Endothelial cell of umbilical vein (primary cell): Measurements from ENCODE around the gene RFC2. TPM values are rescaled to one million over a fixed set of nuclear protein-coding genes. Genes with fewer than 3 reads are reported as not detected.

ENCODE experiments used
- BruUV-seq: library from RNA; stranded (reverse); fragments of 400-500 nt; replicated peaks from 2 replicates; lab custom pipeline; 2021; lab: Mats Ljungman, UMichigan
- CTCF ChIA-PET: fragments of 300-600, 350-600 bp; sonication (Branson Sonifier 250); formaldehyde crosslinking; loops from one replicate; lab custom pipeline; 2021; ENCODE audit warnings: antibody characterized with exemption, inconsistent platforms; lab: Charles Lee
- POLR2A ChIA-PET: fragments of 300-600, 350-600 bp; sonication (Branson Sonifier 250); formaldehyde crosslinking; loops from one replicate; lab custom pipeline; 2021; ENCODE audit warnings: antibody characterized with exemption, inconsistent platforms; lab: Charles Lee
- DNase-seq: peaks from one replicate; pipeline ENCODE4 v3.0.0-alpha.2; 2011; ENCODE audit warnings: low read depth, low spot score
- FAIRE-seq: peaks from 2 replicates; lab custom pipeline; 2011; peaks lifted over from hg19 to GRCh38; lab: Jason Lieb, UNC
- H2AFZ ChIP-seq: 2 replicates; pipeline ENCODE4 v1.6.0; 2012; ENCODE audit warnings: low read depth, low read length, control low read depth, inconsistent platforms
- H3K27ac ChIP-seq: 2 replicates; pipeline ENCODE4 v1.5.1; 2011; ENCODE audit warnings: low read depth, mild to moderate bottlenecking, control low read depth, low read length, moderate library complexity; ENCODE audit not compliant: insufficient read depth
- H3K27me3 ChIP-seq, 2 experiments: 2 replicates each; pipeline versions ENCODE4 v1.6.0 to v1.6.1; 2011; ENCODE audit warnings: low read length in 2 of 2, mixed read lengths in 1 of 2; ENCODE audit not compliant: control insufficient read depth in 2 of 2, insufficient read depth in 2 of 2
- H3K36me3 ChIP-seq, 2 experiments: 2 replicates in 1 of 2; 3 replicates in 1 of 2; pipeline ENCODE4 v1.5.1; 2011; ENCODE audit warnings: low read length in 2 of 2, mild to moderate bottlenecking in 1 of 2, moderate library complexity in 1 of 2; ENCODE audit not compliant: control insufficient read depth in 2 of 2, insufficient read depth in 2 of 2; ENCODE audit errors: extremely low read depth in 1 of 2
- H3K4me1 ChIP-seq: 3 replicates; pipeline ENCODE4 v1.5.1; 2011; ENCODE audit warnings: mild to moderate bottlenecking, low read length; ENCODE audit not compliant: control insufficient read depth, insufficient read depth; ENCODE audit errors: extremely low read depth
- H3K4me2 ChIP-seq: 2 replicates; pipeline ENCODE4 v1.6.1; 2011; ENCODE audit warnings: low read length, control low read depth, mixed read lengths; ENCODE audit not compliant: insufficient read depth
- H3K4me3 ChIP-seq, 3 experiments: fragments of 200-600 bp in 1 of 3; sonication (generic), shearing (Covaris generic) in 1 of 3; replicated peaks in 1 of 3; 2 replicates each; pipeline ENCODE4 v1.5.1; 2011 to 2016; ENCODE audit warnings: control low read depth in 3 of 3, low read length in 3 of 3, mild to moderate bottlenecking in 2 of 3, inconsistent platforms in 1 of 3, low read depth in 1 of 3, moderate library complexity in 1 of 3; ENCODE audit not compliant: insufficient read depth in 1 of 3
- H3K79me2 ChIP-seq: 2 replicates; pipeline ENCODE4 v1.6.0; 2012; ENCODE audit warnings: low read length, inconsistent platforms; ENCODE audit not compliant: control insufficient read depth, insufficient read depth
- H3K9ac ChIP-seq: replicated peaks from 2 replicates; pipeline ENCODE3; 2011; ENCODE audit warnings: low read length, control low read depth; ENCODE audit not compliant: insufficient read depth; ENCODE audit errors: extremely low read depth
- H3K9me1 ChIP-seq: replicated peaks from 3 replicates; pipeline ENCODE4 v1.6.0; 2011; ENCODE audit warnings: mild to moderate bottlenecking, low read length; ENCODE audit not compliant: control insufficient read depth, insufficient read depth; ENCODE audit errors: extremely low read depth
- H3K9me3 ChIP-seq: replicated peaks from 2 replicates; pipeline ENCODE4 v1.5.1; 2012; ENCODE audit warnings: low read length, inconsistent platforms; ENCODE audit not compliant: control insufficient read depth, insufficient read depth
- H4K20me1 ChIP-seq: replicated peaks from 2 replicates; pipeline ENCODE3; 2011; ENCODE audit warnings: mild to moderate bottlenecking, low read length; ENCODE audit not compliant: control insufficient read depth, insufficient read depth; ENCODE audit errors: extremely low read depth
- EZH2 ChIP-seq: IDR thresholded peaks from 2 replicates; pipeline ENCODE4 v1.6.1; 2012; ENCODE audit warnings: borderline replicate concordance, low read depth, mild to moderate bottlenecking, moderate library complexity, low read length, inconsistent platforms; ENCODE audit not compliant: severe bottlenecking
- FOS ChIP-seq: IDR thresholded peaks from 2 replicates; pipeline ENCODE4 v1.6.1; 2011; ENCODE audit warnings: mild to moderate bottlenecking, low read length, moderate library complexity, borderline replicate concordance; ENCODE audit not compliant: insufficient read depth
- GATA2 ChIP-seq: IDR thresholded peaks from 2 replicates; pipeline ENCODE4 v1.7.0; 2011; ENCODE audit warnings: low read depth, mild to moderate bottlenecking, moderate library complexity, mixed read lengths, low read length; ENCODE audit not compliant: insufficient read length, insufficient read depth
- JUN ChIP-seq: IDR thresholded peaks from 2 replicates; pipeline ENCODE4 v1.6.1; 2011; ENCODE audit warnings: borderline replicate concordance, low read depth; ENCODE audit not compliant: insufficient read length, insufficient read depth
- MAX ChIP-seq: IDR thresholded peaks from 2 replicates; pipeline ENCODE4 v1.6.1; 2011; ENCODE audit not compliant: insufficient read depth, insufficient read length
- MYC ChIP-seq: IDR thresholded peaks from one replicate; pipeline ENCODE4 v1.6.1; 2011; ENCODE audit warnings: mild to moderate bottlenecking, low read depth, low read length
- POLR2A ChIP-seq: IDR thresholded peaks from 2 replicates; pipeline ENCODE4 v1.6.1; 2012; ENCODE audit warnings: low read depth, mild to moderate bottlenecking, control low read depth, low read length
- POLR2AphosphoS5 ChIP-seq: IDR thresholded peaks from 2 replicates; pipeline ENCODE4 v1.6.1; 2012; ENCODE audit warnings: low read depth, mild to moderate bottlenecking, control low read depth, low read length, moderate library complexity; ENCODE audit not compliant: insufficient read depth
- dilution Hi-C: fragments of 300-500 bp; cut with MboI; formaldehyde crosslinking; loops from one replicate; pipeline ENCODE4 v1.15.0; 2019; ENCODE audit warnings: low sequenced_read_pairs; ENCODE audit not compliant: extremely low pct_ligation_motif_present
- intact Hi-C: fragments of 100-400 bp; cut with micrococcal nuclease; formaldehyde crosslinking; loops from one replicate; pipeline ENCODE4 v1.10.0; 2022
- polyA plus RNA-seq, 4 experiments: library from polyadenylated mRNA; depleted of rRNA in 3 of 4; stranded (reverse) in 3 of 4; unstranded in 1 of 4; fragments of >200 nt; gene quantifications; 2 replicates each; pipeline versions ENCODE4 v1.2.1 to v1.2.3, GENCODE V29; 2011 to 2012; ENCODE audit warnings: missing spikeins in 1 of 4
- total RNA-seq: library from RNA; stranded (reverse); gene quantifications from 2 replicates; pipeline ENCODE4 v1.2.3, GENCODE V29; 2021
- TF ChIP-seq, protein P1 (sequence below), 2 donors: IDR thresholded peaks; 1 replicate in 1 of 2; 2 replicates in 1 of 2; pipeline ENCODE4 v1.5.1; 2011; ENCODE audit warnings: low read length in 2 of 2, mild to moderate bottlenecking in 2 of 2, moderate library complexity in 2 of 2, control low read depth in 1 of 2, inconsistent platforms in 1 of 2, low read depth in 1 of 2; ENCODE audit not compliant: insufficient read depth in 1 of 2; ENCODE audit errors: extremely low read depth in 1 of 2

RFC2 gene
- total and polyA plus RNA-seq, 2 donors (not counting 3 experiments of a cell fraction or from before 2014, with no cell fraction given) = 24.4 to 44.3 TPM

GRCh38 chr7:74246497-74246896 is 7.7 kb downstream of the RFC2 start:
- no peaks in the 10 kb centered on the region for H3K4me1 ChIP-seq
- no peak overlapping the region for H3K4me3 ChIP-seq
- no peaks in the 10 kb centered on the region for H3K79me2 ChIP-seq
- H3K36me3 ChIP-seq = peaks cover 13 to 16% of the 10 kb centered on the region in 2 experiments
- no peak overlapping the region for H2AFZ ChIP-seq
- H3K9ac ChIP-seq = no peak overlapping the region
- no peak for TF ChIP-seq MYC
- TF ChIP-seq POLR2A = no peak
- TF ChIP-seq, protein P1, sequence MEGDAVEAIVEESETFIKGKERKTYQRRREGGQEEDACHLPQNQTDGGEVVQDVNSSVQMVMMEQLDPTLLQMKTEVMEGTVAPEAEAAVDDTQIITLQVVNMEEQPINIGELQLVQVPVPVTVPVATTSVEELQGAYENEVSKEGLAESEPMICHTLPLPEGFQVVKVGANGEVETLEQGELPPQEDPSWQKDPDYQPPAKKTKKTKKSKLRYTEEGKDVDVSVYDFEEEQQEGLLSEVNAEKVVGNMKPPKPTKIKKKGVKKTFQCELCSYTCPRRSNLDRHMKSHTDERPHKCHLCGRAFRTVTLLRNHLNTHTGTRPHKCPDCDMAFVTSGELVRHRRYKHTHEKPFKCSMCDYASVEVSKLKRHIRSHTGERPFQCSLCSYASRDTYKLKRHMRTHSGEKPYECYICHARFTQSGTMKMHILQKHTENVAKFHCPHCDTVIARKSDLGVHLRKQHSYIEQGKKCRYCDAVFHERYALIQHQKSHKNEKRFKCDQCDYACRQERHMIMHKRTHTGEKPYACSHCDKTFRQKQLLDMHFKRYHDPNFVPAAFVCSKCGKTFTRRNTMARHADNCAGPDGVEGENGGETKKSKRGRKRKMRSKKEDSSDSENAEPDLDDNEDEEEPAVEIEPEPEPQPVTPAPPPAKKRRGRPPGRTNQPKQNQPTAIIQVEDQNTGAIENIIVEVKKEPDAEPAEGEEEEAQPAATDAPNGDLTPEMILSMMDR (IDR thresholded peaks at IDR 0.05; ENCODE audit: extremely low read depth in 1 of 2, insufficient read depth in 1 of 2, low read depth in 1 of 2, low read length in 2 of 2) = no peak
- TF ChIP-seq JUN = no peak
- TF ChIP-seq MAX = no peak
- TF ChIP-seq EZH2 = no peak
- TF ChIP-seq GATA2 = no peak
- TF ChIP-seq POLR2AphosphoS5 = no peak
- no peak for TF ChIP-seq FOS
- POLR2A ChIA-PET = no interaction called here
- DNase-seq (no peak), FAIRE-seq (no peak)
- intact Hi-C loops = no loop called here
- CTCF ChIA-PET = no interaction called here
- H3K27me3 ChIP-seq = no peaks in the 10 kb centered on the region
- no TSS peak for BruUV-seq
- no peaks in the 10 kb centered on the region for H3K9me1 ChIP-seq
- H3K9me3 ChIP-seq = no peaks in the 10 kb centered on the region
- H4K20me1 ChIP-seq = no peaks in the 10 kb centered on the region
- dilution Hi-C loops = no loop called here
- no peak overlapping the region for H3K27ac ChIP-seq
- H3K4me2 ChIP-seq = no peak overlapping the region
